Esophagus squamous epithelium (tissue), 5 donors: ENCODE measurements around the gene DNAAF6. TPM values are rescaled to one million over a fixed set of nuclear protein-coding genes. Genes with fewer than 3 reads are reported as not detected.

Experiments
- DNase-seq: peaks from one replicate; lab custom pipeline; 2025; lab: John Stamatoyannopoulos, UW
- H3K27ac ChIP-seq, 4 donors: fragments of 200-600 bp; sonication (generic); one replicate each; pipeline ENCODE4 v1.5.1; 2016 to 2019; ENCODE audit warnings: mild to moderate bottlenecking in 1 of 4
- H3K27me3 ChIP-seq, 4 donors: fragments of 200-600 bp; sonication (generic); 1 replicate in 3 of 4; 2 replicates in 1 of 4; pipeline versions ENCODE4 v1.5.1 to v1.6.0; 2017 to 2021; ENCODE audit warnings: antibody characterized with exemption in 1 of 4
- H3K36me3 ChIP-seq, 3 donors: fragments of 200-600 bp; sonication (generic); one replicate each; pipeline ENCODE4 v1.5.1; 2016 to 2019
- H3K4me1 ChIP-seq, 3 donors: fragments of 200-600 bp; sonication (generic); one replicate each; pipeline ENCODE4 v1.5.1; 2017 to 2019
- H3K4me3 ChIP-seq, 4 donors: fragments of 200-600 bp; sonication (generic); 1 replicate in 3 of 4; 2 replicates in 1 of 4; pipeline ENCODE4 v1.5.1; 2016 to 2019; ENCODE audit warnings: mild to moderate bottlenecking in 2 of 4, moderate library complexity in 1 of 4
- H3K9me3 ChIP-seq, 3 donors: fragments of 200-600 bp; sonication (generic); one replicate each; pipeline ENCODE4 v1.5.1; 2016 to 2019
- POLR2A ChIP-seq, 4 donors: fragments of 450-650 bp; IDR thresholded peaks; one replicate each; pipeline ENCODE4 v1.6.1; 2017; ENCODE audit warnings: antibody characterized with exemption in 4 of 4, mild to moderate bottlenecking in 4 of 4, moderate library complexity in 3 of 4
- WGBS, 2 donors: methylation state at CpG; one replicate each; pipeline ENCODE4 v1.1.5; 2018; 5-methylcytosine and 5-hydroxymethylcytosine counted together
- intact Hi-C: fragments of 100-400 bp; cut with DNase I; formaldehyde crosslinking; loops from one replicate; pipeline ENCODE4 v1.15.0; 2022
- total RNA-seq, 4 donors: library from RNA; depleted of rRNA; stranded (reverse); fragments of >200 nt; gene quantifications; one replicate each; pipeline ENCODE4 v1.1.0, GENCODE V29; 2016
- TF ChIP-seq, protein P1 (sequence below), 6 experiments: fragments of 450-650 bp in 4 of 6; fragments of 200-600 bp in 2 of 6; sonication (generic) in 2 of 6; IDR thresholded peaks; one replicate each; pipeline ENCODE4 v1.5.1; 2016 to 2019; ENCODE audit warnings: antibody characterized with exemption in 6 of 6, mild to moderate bottlenecking in 4 of 6, moderate library complexity in 4 of 6
- donor health status: DM: yes; HTN: yes; CAD: no.

DNAAF6 gene
- total RNA-seq, 4 donors from 2014 or later, result not detected

DNA sequence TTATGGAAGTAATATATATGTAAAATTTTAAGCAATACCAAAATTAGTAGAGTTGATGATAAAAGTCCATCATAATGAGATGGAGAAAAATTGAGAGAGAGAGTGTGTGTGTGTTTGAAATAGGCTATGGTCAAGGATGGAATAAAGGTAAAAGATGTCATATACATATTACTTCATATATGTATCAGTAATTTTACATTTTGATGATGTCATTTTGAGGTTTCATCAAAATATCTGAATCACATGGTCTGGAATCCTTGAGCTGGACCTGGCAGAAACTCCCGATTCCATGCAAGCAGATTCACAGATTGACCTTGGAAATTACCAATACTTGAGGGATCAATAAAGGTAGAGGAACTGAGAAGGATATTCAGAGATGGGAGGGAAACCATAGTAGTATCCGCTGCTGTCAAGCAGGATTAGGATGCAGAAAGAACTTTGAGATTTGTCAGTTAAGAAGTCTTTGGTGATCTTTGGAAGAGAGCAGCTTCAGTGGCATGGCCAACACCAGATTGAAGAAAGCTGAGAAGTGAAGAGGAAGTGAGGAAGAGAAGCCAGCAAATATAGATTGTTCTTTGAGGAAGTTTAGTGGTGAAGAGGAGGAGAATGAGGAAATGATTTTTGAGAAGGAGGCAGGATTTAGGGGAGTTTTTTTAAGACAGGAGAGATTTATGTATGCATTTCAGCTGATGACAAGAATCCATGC is 21.5 kb downstream of the DNAAF6 start:
- TF ChIP-seq, protein P1, sequence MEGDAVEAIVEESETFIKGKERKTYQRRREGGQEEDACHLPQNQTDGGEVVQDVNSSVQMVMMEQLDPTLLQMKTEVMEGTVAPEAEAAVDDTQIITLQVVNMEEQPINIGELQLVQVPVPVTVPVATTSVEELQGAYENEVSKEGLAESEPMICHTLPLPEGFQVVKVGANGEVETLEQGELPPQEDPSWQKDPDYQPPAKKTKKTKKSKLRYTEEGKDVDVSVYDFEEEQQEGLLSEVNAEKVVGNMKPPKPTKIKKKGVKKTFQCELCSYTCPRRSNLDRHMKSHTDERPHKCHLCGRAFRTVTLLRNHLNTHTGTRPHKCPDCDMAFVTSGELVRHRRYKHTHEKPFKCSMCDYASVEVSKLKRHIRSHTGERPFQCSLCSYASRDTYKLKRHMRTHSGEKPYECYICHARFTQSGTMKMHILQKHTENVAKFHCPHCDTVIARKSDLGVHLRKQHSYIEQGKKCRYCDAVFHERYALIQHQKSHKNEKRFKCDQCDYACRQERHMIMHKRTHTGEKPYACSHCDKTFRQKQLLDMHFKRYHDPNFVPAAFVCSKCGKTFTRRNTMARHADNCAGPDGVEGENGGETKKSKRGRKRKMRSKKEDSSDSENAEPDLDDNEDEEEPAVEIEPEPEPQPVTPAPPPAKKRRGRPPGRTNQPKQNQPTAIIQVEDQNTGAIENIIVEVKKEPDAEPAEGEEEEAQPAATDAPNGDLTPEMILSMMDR (IDR thresholded peaks at IDR 0.05), result no peak
- no peak for TF ChIP-seq POLR2A (IDR thresholded peaks at IDR 0.05)
- WGBS, 2 donors, result 75% methylated on average over 2 of the region's 2 CpGs
- no peak overlapping the region for H3K4me3 ChIP-seq
- H3K27ac ChIP-seq, result no peak overlapping the region
- H3K4me1 ChIP-seq, result no peaks in the 10 kb centered on the region
- no peaks in the 10 kb centered on the region for H3K9me3 ChIP-seq
- intact Hi-C loops, result no loop called here
- no peaks in the 10 kb centered on the region for H3K27me3 ChIP-seq
- DNase-seq, result no peak
- H3K36me3 ChIP-seq, result no peaks in the 10 kb centered on the region

DNA sequence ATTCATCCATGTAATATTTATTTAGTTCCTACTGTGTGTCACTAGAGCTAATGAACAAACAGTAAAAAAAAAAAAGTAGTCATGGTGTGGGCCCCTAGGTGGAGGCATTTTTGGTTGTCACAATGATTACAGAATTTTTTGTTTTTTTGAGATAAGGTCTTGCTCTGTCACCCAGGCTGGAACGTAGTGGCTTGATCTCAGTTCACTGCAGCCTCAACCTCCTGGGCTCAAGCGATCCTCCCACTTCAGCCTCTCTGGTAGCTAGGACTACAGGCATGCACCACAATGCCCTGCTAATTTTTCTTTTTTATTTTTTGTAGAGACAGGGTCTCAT is 22.0 kb downstream of the DNAAF6 start:
- no peak for DNase-seq
- Histone ChIP-seq H3K4me3 (no peak overlapping the region), H3K27me3 (no peaks in the 10 kb centered on the region), H3K4me1 (no peaks in the 10 kb centered on the region), H3K9me3 (no peaks in the 10 kb centered on the region), H3K36me3 (no peaks in the 10 kb centered on the region), H3K27ac (no peak overlapping the region)
- WGBS, 2 donors, result 50 to 81% methylated on average over 1 to 2 of the region's 2 CpGs
- intact Hi-C loops, result no loop called here
- TF ChIP-seq, protein P1 (IDR thresholded peaks at IDR 0.05), result no peak

DNA sequence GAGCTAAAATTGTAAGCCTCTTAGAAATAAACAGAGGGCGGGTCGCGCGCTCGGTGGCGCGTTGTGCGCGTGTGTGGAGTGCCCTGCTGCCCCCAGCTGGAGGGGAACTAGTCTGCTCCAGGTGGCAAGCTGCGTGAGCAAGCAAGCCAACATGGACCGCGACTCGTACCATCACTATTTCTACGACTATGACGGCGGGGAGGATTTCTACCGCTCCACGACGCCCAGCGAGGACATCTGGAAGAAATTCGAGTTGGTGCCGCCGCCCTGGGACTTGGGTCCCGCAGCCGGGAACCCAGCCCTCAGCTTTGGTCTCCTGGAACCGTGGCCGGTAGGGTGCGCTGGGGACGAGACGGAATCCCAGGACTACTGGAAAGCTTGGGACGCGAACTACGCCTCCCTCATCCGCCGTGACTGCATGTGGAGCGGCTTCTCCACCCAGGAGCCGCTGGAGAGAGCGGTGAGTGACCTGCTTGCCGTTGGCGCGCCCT is 66.1 kb downstream of the DNAAF6 start:
- peaks cover 0 to 6% (median 0%) of the 10 kb centered on the region in 3 donors for H3K4me1 ChIP-seq
- no peaks in the 10 kb centered on the region for H3K36me3 ChIP-seq
- TF ChIP-seq, protein P1 (IDR thresholded peaks at IDR 0.05), result peak in 1 of 6 experiments; percentile 6
- TF ChIP-seq POLR2A (IDR thresholded peaks at IDR 0.05), result no peak
- H3K4me3 ChIP-seq, result no peak overlapping the region
- DNase-seq, result no peak
- peaks cover 0 to 17% (median 2%) of the 10 kb centered on the region in 4 donors for H3K27me3 ChIP-seq
- intact Hi-C loops, result no loop called here
- 16 to 37% methylated on average over 9 to 14 of the region's 41 CpGs for WGBS, 2 donors
- no peak overlapping the region for H3K27ac ChIP-seq
- H3K9me3 ChIP-seq, result no peaks in the 10 kb centered on the region

DNA sequence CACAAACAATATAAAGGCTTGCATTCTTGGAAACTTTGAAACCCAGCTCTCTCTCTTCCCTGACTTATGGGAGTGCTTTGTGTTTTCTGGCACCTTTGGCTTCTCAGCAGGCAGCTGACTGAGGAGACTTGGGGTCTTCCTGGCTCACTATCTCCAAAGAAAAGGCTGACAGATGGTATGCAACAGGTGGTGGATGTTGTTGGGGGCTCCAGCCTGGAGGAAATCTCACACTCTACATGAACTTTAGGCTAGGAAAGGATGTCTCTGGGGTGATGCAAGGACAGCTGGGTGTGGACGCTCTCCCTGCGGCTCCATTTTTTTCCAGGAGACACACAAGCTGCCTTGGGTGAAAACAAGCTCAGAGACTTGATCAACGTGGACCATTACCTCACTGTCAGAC is 67.4 kb downstream of the DNAAF6 start:
- intact Hi-C loops, result no loop called here
- TF ChIP-seq, protein P1 (IDR thresholded peaks at IDR 0.05), result no peak
- no peak for TF ChIP-seq POLR2A (IDR thresholded peaks at IDR 0.05)
- H3K9me3 ChIP-seq, result no peaks in the 10 kb centered on the region
- DNase-seq, result no peak
- no peak overlapping the region for H3K4me3 ChIP-seq
- WGBS, 2 donors, result 40 to 67% methylated on average over 1 to 3 of the region's 3 CpGs
- H3K27ac ChIP-seq, result no peak overlapping the region
- H3K36me3 ChIP-seq, result no peaks in the 10 kb centered on the region
- H3K27me3 ChIP-seq, result peaks cover 0 to 17% (median 2%) of the 10 kb centered on the region in 4 donors
- H3K4me1 ChIP-seq, result peaks cover 0 to 6% (median 0%) of the 10 kb centered on the region in 3 donors

DNA sequence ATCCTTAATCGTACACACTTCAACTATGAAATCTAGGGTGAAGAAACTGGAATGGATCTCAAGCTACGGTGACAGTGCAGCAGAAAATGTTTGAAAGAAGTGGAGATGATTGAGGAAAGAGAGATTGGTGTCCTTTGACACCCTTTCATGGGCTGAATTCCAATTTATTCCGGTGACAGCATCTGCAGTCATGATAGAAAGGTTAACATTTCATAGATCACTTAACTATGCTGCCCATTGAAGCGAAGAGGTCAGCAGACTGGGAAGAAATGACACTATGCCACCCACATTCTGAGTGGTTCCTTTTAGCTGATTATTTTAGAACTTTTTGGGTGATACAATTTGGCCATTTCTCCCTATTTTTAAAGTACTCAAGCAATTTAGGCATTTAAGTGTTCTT is 82.3 kb downstream of the DNAAF6 start:
- TF ChIP-seq, protein P1 (IDR thresholded peaks at IDR 0.05), result no peak
- no peak for TF ChIP-seq POLR2A (IDR thresholded peaks at IDR 0.05)

More for the DNA sequence above, 82.3 kb downstream of the DNAAF6 start:
- 63 to 75% methylated on average over 4 of the region's 4 CpGs for WGBS, 2 donors
- no peak overlapping the region for H3K4me3 ChIP-seq
- no peak for DNase-seq
- intact Hi-C loops, result no loop called here
- no peaks in the 10 kb centered on the region for H3K36me3 ChIP-seq
- H3K27me3 ChIP-seq, result peaks cover 0 to 1% (median 0%) of the 10 kb centered on the region in 4 donors
- H3K4me1 ChIP-seq, result no peaks in the 10 kb centered on the region
- no peak overlapping the region for H3K27ac ChIP-seq
- no peaks in the 10 kb centered on the region for H3K9me3 ChIP-seq
